K562 (cell line): ENCODE results near the gene CCDC124. TPM values are rescaled to one million over a fixed set of nuclear protein-coding genes. Genes with fewer than 3 reads are reported as not detected.
A peak's percentile ranks its signal among the peaks of the same experiment; 100 is the strongest.

Experiments
- ATAC-seq: fragments of 200-7000 bp; cut with Tn5 transposase; 3 replicates; pipeline ENCODE4 v1.9.1; 2020; ENCODE audit warnings: moderate library complexity
- BruUV-seq: library from RNA; stranded (reverse); fragments of 400-500 nt; replicated peaks from 2 replicates; lab custom pipeline; 2021; lab: Mats Ljungman, UMichigan
- CTCF ChIA-PET: fragments of 300-600 bp; formaldehyde crosslinking; extraction: SDS; loops from one replicate; lab custom pipeline; 2021; ENCODE audit warnings: low intra/inter-chr PET ratio; lab: Yijun Ruan, JAX
- POLR2A ChIA-PET: fragments of 300-600, 350-650 bp; sonication (Branson Sonifier 250); formaldehyde crosslinking; extraction: SDS; loops from one replicate; lab custom pipeline; 2021; ENCODE audit warnings: antibody characterized with exemption, inconsistent platforms; lab: Yijun Ruan, JAX
- DNase-seq, 4 experiments: peaks; one replicate each; pipeline versions ENCODE4 v3.0.0 to v3.0.0-alpha.2; 2011 to 2018; ENCODE audit warnings: low spot score in 3 of 4, mixed read lengths in 3 of 4; ENCODE audit errors: extremely low read depth in 1 of 4
- FAIRE-seq: peaks from 2 replicates; lab custom pipeline; 2011; peaks lifted over from hg19 to GRCh38; lab: Jason Lieb, UNC
- H2AFZ ChIP-seq: 2 replicates; pipeline ENCODE4 v1.6.0; 2011; ENCODE audit warnings: low read depth, low read length, control low read depth, inconsistent platforms
- H3K27ac ChIP-seq: fragments of 200-600 bp; 3 replicates; pipeline ENCODE4 v1.8.0; 2011; ENCODE audit warnings: low read depth, mild to moderate bottlenecking, control low read depth, inconsistent platforms, low read length, moderate library complexity, mixed read lengths; ENCODE audit errors: extremely low read depth
- H3K27me3 ChIP-seq, 2 experiments: fragments of 300-600 bp in 1 of 2; 2 replicates in 1 of 2; 3 replicates in 1 of 2; pipeline versions ENCODE4 v1.6.0 to v1.8.0; 2011; ENCODE audit warnings: inconsistent platforms in 2 of 2, low read length in 2 of 2, mild to moderate bottlenecking in 1 of 2, mixed read lengths in 1 of 2, moderate library complexity in 1 of 2; ENCODE audit not compliant: control insufficient read depth in 2 of 2, insufficient read depth in 2 of 2
- H3K36me3 ChIP-seq: fragments of 300-600 bp; 3 replicates; pipeline ENCODE4 v1.8.0; 2011; ENCODE audit warnings: mild to moderate bottlenecking, low read length, inconsistent platforms; ENCODE audit not compliant: control insufficient read depth, insufficient read depth
- H3K4me1 ChIP-seq, 2 experiments: fragments of 200-600 bp in 1 of 2; replicated peaks in 1 of 2; 2 replicates in 1 of 2; 3 replicates in 1 of 2; pipeline versions ENCODE4 v1.5.1 to v1.8.0; 2011; ENCODE audit warnings: inconsistent platforms in 2 of 2, low read length in 2 of 2, mild to moderate bottlenecking in 1 of 2, mixed read lengths in 1 of 2, moderate library complexity in 1 of 2; ENCODE audit not compliant: control insufficient read depth in 2 of 2, insufficient read depth in 2 of 2
- H3K4me2 ChIP-seq: 2 replicates; pipeline ENCODE4 v1.6.1; 2011; ENCODE audit warnings: low read length, control low read depth, inconsistent platforms, mixed read lengths; ENCODE audit not compliant: insufficient read depth
- H3K4me3 ChIP-seq: fragments of 200-600 bp; sonication (generic), shearing (Covaris generic); 2 replicates; pipeline ENCODE4 v1.5.1; 2016; ENCODE audit warnings: control low read depth, inconsistent platforms
- H3K79me2 ChIP-seq: fragments of 200-600 bp; 3 replicates; pipeline ENCODE4 v1.8.0; 2011; ENCODE audit warnings: low read length, inconsistent platforms; ENCODE audit not compliant: control insufficient read depth, insufficient read depth
- H3K9ac ChIP-seq, 2 experiments: 2 replicates each; pipeline versions ENCODE4 v1.6.0 to v1.6.1; 2011; ENCODE audit warnings: low read depth in 2 of 2, low read length in 2 of 2, control low read depth in 1 of 2, inconsistent platforms in 1 of 2, mild to moderate bottlenecking in 1 of 2, mixed read lengths in 1 of 2; ENCODE audit not compliant: insufficient read depth in 1 of 2
- H3K9me1 ChIP-seq: one replicate; pipeline ENCODE4 v1.6.0; 2011; ENCODE audit warnings: inconsistent platforms, mild to moderate bottlenecking, low read length, moderate library complexity; ENCODE audit not compliant: control insufficient read depth, insufficient read depth
- H3K9me3 ChIP-seq: replicated peaks from 2 replicates; pipeline ENCODE4 v1.5.1; 2011; ENCODE audit warnings: low read depth, low read length, inconsistent platforms; ENCODE audit not compliant: control insufficient read depth, insufficient read depth
- H4K20me1 ChIP-seq: replicated peaks from 2 replicates; pipeline ENCODE4 v1.6.1; 2011; ENCODE audit warnings: low read length, inconsistent platforms, mixed read lengths; ENCODE audit not compliant: control insufficient read depth, insufficient read depth
- CHD1 ChIP-seq: fragments of 200-600 bp; sonication (generic); IDR thresholded peaks from one replicate; pipeline ENCODE4 v1.6.1; 2012; ENCODE audit warnings: mild to moderate bottlenecking, moderate library complexity, low read length, inconsistent platforms
- FIP1L1 ChIP-seq: fragments of 200-400 bp; formaldehyde crosslinking; IDR thresholded peaks from 2 replicates; pipeline ENCODE4 v1.6.1; 2018; ENCODE audit warnings: mild to moderate bottlenecking, low read depth, low read length; ENCODE audit not compliant: poor library complexity, severe bottlenecking
- KAT2B ChIP-seq: IDR thresholded peaks from one replicate; pipeline ENCODE4 v1.6.1; 2012; ENCODE audit warnings: low read depth, mild to moderate bottlenecking, control low read depth, inconsistent platforms, low read length, moderate library complexity
- RBFOX2 ChIP-seq: fragments of 200-400 bp; formaldehyde crosslinking; IDR thresholded peaks from 2 replicates; pipeline ENCODE4 v1.6.1; 2017; ENCODE audit warnings: low read depth, mild to moderate bottlenecking, low read length, moderate library complexity
- REST ChIP-seq, 2 experiments: fragments of 450-650 bp; formaldehyde crosslinking in 1 of 2; IDR thresholded peaks; 2 replicates each; pipeline versions ENCODE4 v1.4.0 to v1.6.1; 2014 to 2020; ENCODE audit warnings: mild to moderate bottlenecking in 2 of 2, borderline replicate concordance in 1 of 2, low read depth in 1 of 2
- SMARCE1 ChIP-seq: fragments of 450-650 bp; IDR thresholded peaks from 2 replicates; pipeline ENCODE4 v1.7.1; 2016; ENCODE audit warnings: mild to moderate bottlenecking
- SNIP1 ChIP-seq: fragments of 450-650 bp; IDR thresholded peaks from 2 replicates; pipeline ENCODE4 v1.7.1; 2017; ENCODE audit warnings: low read depth, mild to moderate bottlenecking
- VEZF1 ChIP-seq: fragments of 200-800 bp; sonication (Bioruptor generic); IDR thresholded peaks from 2 replicates; pipeline ENCODE4 v1.6.1; 2017; ENCODE audit warnings: missing genetic modification characterization, missing compliant biosample characterization
- whole genome bisulfite sequencing: fragments of 100-300 bp; shearing (Covaris generic); methylation state at CpG from one replicate; pipeline ENCODE4 v1.1.6; 2016; ENCODE audit warnings: low coverage, mixed read lengths; ENCODE audit not compliant: insufficient coverage; ENCODE audit errors: missing lambda C conversion rate; 5-methylcytosine and 5-hydroxymethylcytosine counted together
- in situ Hi-C: fragments of 300-500 bp; cut with MboI; formaldehyde crosslinking; loops from 4 replicates; pipeline ENCODE4 v1.15.0; 2018; ENCODE audit warnings: inconsistent platforms, mixed read lengths
- intact Hi-C: fragments of 100-400 bp; cut with micrococcal nuclease; formaldehyde crosslinking; loops from 2 replicates; pipeline ENCODE4 v1.14.2; 2022
- polyA plus RNA-seq, 8 experiments: library from polyadenylated mRNA; depleted of rRNA in 4 of 8; stranded (reverse) in 5 of 8; unstranded in 3 of 8; fragments of >200 nt; fragmentation: Nextera tagmentation in 2 of 8; fragmentation: Illumina TruSeq in 1 of 8; extraction: Ambion mirVana in 2 of 8; extraction: Trizol in 1 of 8; gene quantifications; 2 replicates each; pipeline versions ENCODE4 v1.2.1 to v1.2.3, GENCODE V29; 2011 to 2014; ENCODE audit warnings: inconsistent platforms in 1 of 8, missing spikeins in 1 of 8
- total RNA-seq, 7 experiments: library from RNA; depleted of rRNA in 6 of 7; stranded (reverse); fragments of >200 nt in 6 of 7; fragmentation: Illumina TruSeq in 2 of 7; extraction: Trizol in 2 of 7; gene quantifications; 2 replicates each; pipeline versions ENCODE4 v1.2.1 to v1.2.3, GENCODE V29; 2011 to 2021; ENCODE audit warnings: low replicate concordance in 1 of 7

CCDC124 gene
- total and polyA plus RNA-seq, 9 of the 15 experiments (the other 6 are each of a cell fraction or from before 2014, with no cell fraction given) = 5.8 to 234 (median 40.1) TPM

GRCh38 chr19:17942582-17943273 lies 9.9 kb downstream of the CCDC124 start:
- intact Hi-C loops = loop anchor here (10.0 kb wide), 1 partner anchor 212 kb away; the partner anchor contains the start of gene PIK3R2
- in situ Hi-C loops = loop anchor here (10.0 kb wide), 1 partner anchor 52 kb away; no protein-coding TSS in a partner anchor
- peak; percentile 76 for FAIRE-seq
- TF ChIP-seq SMARCE1 (peak; percentile 52; the same call in 1 of the 2 replicates), SNIP1 (no peak), RBFOX2 (peak; percentile 76), FIP1L1 (peak; percentile 83), REST (IDR thresholded peaks at IDR 0.05; ENCODE audit: borderline replicate concordance) (0 out of 2 replicates have a peak, but pooled peaks have one; percentile 14), REST (CRISPR knock-in tag; IDR thresholded peaks at IDR 0.05; ENCODE audit: low read depth) (0 out of 2 replicates have a peak, but pooled peaks have one; percentile 34), VEZF1 (peak; percentile 77), CHD1 (no peak), KAT2B (no peak)

More at GRCh38 chr19:17942582-17943273, 9.9 kb downstream of the CCDC124 start:
- Histone ChIP-seq H3K4me2 (peak overlapping the region; percentile 65), H2AFZ (peak overlapping the region; percentile 76), H3K27ac (peak overlapping the region; percentile 75), H3K27me3 (no peaks in the 10 kb centered on the region), H3K4me3 (peak overlapping the region; percentile 28), H3K9me3 (no peaks in the 10 kb centered on the region), H3K9me1 (no peaks in the 10 kb centered on the region), H3K36me3 (peaks cover 42% of the 10 kb centered on the region; the same call in 2 of the 3 replicates), H4K20me1 (no peaks in the 10 kb centered on the region), H3K4me1 (peaks cover 33 to 50% of the 10 kb centered on the region in 2 experiments), H3K9ac (peak overlapping the region; percentile 69 to 94), H3K79me2 (0 out of 3 replicates have a peak, but pooled peaks cover 3% of the 10 kb centered on the region)
- ChIA-PET POLR2A (interaction anchor here (0.6 to 2.3 kb wide), 9 partner anchors 9 to 110 kb away, joined by 3 to 21 read pairs (median 4); partner anchors contain the start of gene CCDC124), CTCF (interaction anchor here (0.6 to 6.2 kb wide), 3 partner anchors 54 to 107 kb away, joined by 3 to 113 read pairs (median 7); no protein-coding TSS in a partner anchor)
- DNase-seq (peak; percentile 84 to 90 (median 86)), ATAC-seq (peak; percentile 82)
- 2% methylated on average over 26 of the region's 41 CpGs for WGBS
- BruUV-seq = TSS peak; percentile 97
